ENCODE results near the gene TYMP. TPM values are rescaled to one million over a fixed set of nuclear protein-coding genes. Genes with fewer than 3 reads are reported as not detected.

TYMP gene
- total RNA-seq, 1 experiment from 2014 or later = 12.3 TPM

- CTCF ChIA-PET = no interaction called here
Observed at GRCh38 chr22:50556703-50557102, 26.9 kb upstream of the TYMP start.

GRCh38 chr22:50553310-50553709 is 23.5 kb upstream of the TYMP start:
- ChIA-PET CTCF (no interaction called here), POLR2A (ENCODE audit: unreplicated experiment) (no interaction called here)
- ATAC-seq = no peak

More at GRCh38 chr22:50556703-50557102, 26.9 kb upstream of the TYMP start:
- intact Hi-C loops (cut with micrococcal nuclease) = no loop called here
- no TSS peak for BruUV-seq (replicated peaks)
- H3K36me3 ChIP-seq (ENCODE audit: low read depth, low read length) = no peaks in the 10 kb centered on the region
- H3K9me3 ChIP-seq (ENCODE audit: low read length) = no peaks in the 10 kb centered on the region
- POLR2A ChIA-PET (ENCODE audit: unreplicated experiment) = no interaction called here
- no peak for ATAC-seq
- H3K27me3 ChIP-seq (ENCODE audit: low read length) = no peaks in the 10 kb centered on the region
- H3F3A ChIP-seq (ENCODE audit: low read length, unreplicated experiment) = no peaks in the 10 kb centered on the region
- H2AFZ ChIP-seq (ENCODE audit: low read length) = no peak overlapping the region
- H3K79me2 ChIP-seq (ENCODE audit: low read length) = no peaks in the 10 kb centered on the region
- H3K4me3 ChIP-seq (ENCODE audit: low read length) = no peak overlapping the region
- H3K4me1 ChIP-seq (ENCODE audit: insufficient read depth, low read length) = no peaks in the 10 kb centered on the region
- no peak for DNase-seq
- no peak for TF ChIP-seq EZH2phosphoT487 (IDR thresholded peaks at IDR 0.05; ENCODE audit: borderline replicate concordance, low read length)
- TF ChIP-seq CTCF (conservative IDR thresholded peaks at IDR 0.05; ENCODE audit: low read depth, low read length) = no peak
- no peak for TF ChIP-seq EZH2 (IDR thresholded peaks at IDR 0.05; ENCODE audit: low read length, unreplicated experiment)
- H3K9me2 ChIP-seq (replicated peaks; ENCODE audit: low read length) = no peaks in the 10 kb centered on the region
- no peak overlapping the region for H3K9ac ChIP-seq (ENCODE audit: low read length)
- H3K27ac ChIP-seq (ENCODE audit: low read length) = no peak overlapping the region
- H3K4me2 ChIP-seq (ENCODE audit: low read length) = no peak overlapping the region
- no peaks in the 10 kb centered on the region for H4K20me1 ChIP-seq (ENCODE audit: low read length)

More at GRCh38 chr22:50553310-50553709, 23.5 kb upstream of the TYMP start:
- H2AFZ ChIP-seq (ENCODE audit: low read length) = no peak overlapping the region
- H3K4me2 ChIP-seq (ENCODE audit: low read length) = no peak overlapping the region
- no peaks in the 10 kb centered on the region for H3K9me3 ChIP-seq (ENCODE audit: low read length)
- H3F3A ChIP-seq (ENCODE audit: low read length, unreplicated experiment) = no peaks in the 10 kb centered on the region
- no TSS peak for BruUV-seq (replicated peaks)
- no peaks in the 10 kb centered on the region for H3K27me3 ChIP-seq (ENCODE audit: low read length)
- H3K79me2 ChIP-seq (ENCODE audit: low read length) = no peaks in the 10 kb centered on the region
- DNase-seq = no peak
- H3K27ac ChIP-seq (ENCODE audit: low read length) = no peak overlapping the region
- H3K9ac ChIP-seq (ENCODE audit: low read length) = no peak overlapping the region
- TF ChIP-seq EZH2 (IDR thresholded peaks at IDR 0.05; ENCODE audit: low read length, unreplicated experiment) = no peak
- no peak for TF ChIP-seq EZH2phosphoT487 (IDR thresholded peaks at IDR 0.05; ENCODE audit: borderline replicate concordance, low read length)
- no peak for TF ChIP-seq CTCF (conservative IDR thresholded peaks at IDR 0.05; ENCODE audit: low read depth, low read length)
- no peaks in the 10 kb centered on the region for H3K9me2 ChIP-seq (replicated peaks; ENCODE audit: low read length)
- no peaks in the 10 kb centered on the region for H3K4me1 ChIP-seq (ENCODE audit: insufficient read depth, low read length)
- H3K4me3 ChIP-seq (ENCODE audit: low read length) = no peak overlapping the region
- H4K20me1 ChIP-seq (ENCODE audit: low read length) = no peaks in the 10 kb centered on the region
- no peaks in the 10 kb centered on the region for H3K36me3 ChIP-seq (ENCODE audit: low read depth, low read length)
- intact Hi-C loops (cut with micrococcal nuclease) = no loop called here
